Motor neuron (in vitro differentiated cells): Measurements from ENCODE around the gene ZNF445. TPM values are rescaled to one million over a fixed set of nuclear protein-coding genes. Genes with fewer than 3 reads are reported as not detected.
A peak's percentile ranks its signal among the peaks of the same experiment; 100 is the strongest.
"Not testable (repeated sequence)": the region's sequence is repeated elsewhere in the genome, so short reads cannot be mapped to it uniquely, and the experiment has no call there.

ENCODE experiments used
- ATAC-seq, 8 experiments: fragments of 200-7000 bp; cut with Tn5 transposase; replicated peaks in 6 of 8; 2 replicates each; pipeline ENCODE4 v1.8.0; 2021; ENCODE audit warnings: mild to moderate bottlenecking in 8 of 8, moderate library complexity in 8 of 8
- H3K27ac ChIP-seq, 2 donors: fragments of 250-450 bp; sonication (Bioruptor Pico); 2 replicates each; pipeline ENCODE4 v1.9.0; 2021; ENCODE audit warnings: antibody characterized with exemption in 2 of 2, mild to moderate bottlenecking in 2 of 2, moderate library complexity in 1 of 2
- H3K4me1 ChIP-seq, 2 donors: fragments of 250-450 bp; sonication (Bioruptor Pico); replicated peaks in 1 of 2; 2 replicates each; pipeline ENCODE4 v1.6.1; 2021; ENCODE audit warnings: antibody characterized with exemption in 2 of 2, mild to moderate bottlenecking in 2 of 2, moderate library complexity in 1 of 2
- H3K4me3 ChIP-seq, 5 donors: fragments of 250-450 bp; sonication (Bioruptor Pico); 2 replicates each; pipeline ENCODE4 v1.9.0; 2021; ENCODE audit warnings: antibody characterized with exemption in 5 of 5, mild to moderate bottlenecking in 5 of 5, moderate library complexity in 4 of 5
- WGBS, 10 experiments: fragments of 450-650 bp; shearing (Covaris generic); methylation state at CpG; one replicate each; pipeline ENCODE4 v1.0.0; 2022; 5-methylcytosine and 5-hydroxymethylcytosine counted together
- in situ Hi-C, 9 experiments: fragments of 400-800 bp; cut with MboI; loops; one replicate each; pipeline ENCODE4 v1.15.0; 2021; ENCODE audit warnings: low sequenced_read_pairs in 9 of 9, low pct_unique_long_range_greater_than_20kb in 2 of 9; ENCODE audit not compliant: unreplicated experiment in 9 of 9
- total RNA-seq, 8 experiments: library from RNA; unstranded; fragments of 300-600 nt; gene quantifications; 2 replicates each; pipeline versions ENCODE4 v1.2.3 to v1.2.4, GENCODE V29; 2022

The ZNF445 gene
- total RNA-seq, 8 experiments from 2014 or later = 3.4 to 19.6 (median 15.7) TPM

- H3K27ac ChIP-seq = no peak overlapping the region
- in situ Hi-C loops = no loop called here
- ATAC-seq = no peak
- WGBS, 10 experiments = 0 to 93% (median 50%) methylated on average over 1 to 4 of the region's 5 CpGs; no CpG with 5 or more reads in 1 of the 10 experiments
- peaks cover 6 to 11% of the 10 kb centered on the region in 2 donors for H3K4me1 ChIP-seq
- H3K4me3 ChIP-seq = no peak overlapping the region
Measured at GRCh38 chr3:44469914-44470313, 7.6 kb downstream of the ZNF445 start.

DNA sequence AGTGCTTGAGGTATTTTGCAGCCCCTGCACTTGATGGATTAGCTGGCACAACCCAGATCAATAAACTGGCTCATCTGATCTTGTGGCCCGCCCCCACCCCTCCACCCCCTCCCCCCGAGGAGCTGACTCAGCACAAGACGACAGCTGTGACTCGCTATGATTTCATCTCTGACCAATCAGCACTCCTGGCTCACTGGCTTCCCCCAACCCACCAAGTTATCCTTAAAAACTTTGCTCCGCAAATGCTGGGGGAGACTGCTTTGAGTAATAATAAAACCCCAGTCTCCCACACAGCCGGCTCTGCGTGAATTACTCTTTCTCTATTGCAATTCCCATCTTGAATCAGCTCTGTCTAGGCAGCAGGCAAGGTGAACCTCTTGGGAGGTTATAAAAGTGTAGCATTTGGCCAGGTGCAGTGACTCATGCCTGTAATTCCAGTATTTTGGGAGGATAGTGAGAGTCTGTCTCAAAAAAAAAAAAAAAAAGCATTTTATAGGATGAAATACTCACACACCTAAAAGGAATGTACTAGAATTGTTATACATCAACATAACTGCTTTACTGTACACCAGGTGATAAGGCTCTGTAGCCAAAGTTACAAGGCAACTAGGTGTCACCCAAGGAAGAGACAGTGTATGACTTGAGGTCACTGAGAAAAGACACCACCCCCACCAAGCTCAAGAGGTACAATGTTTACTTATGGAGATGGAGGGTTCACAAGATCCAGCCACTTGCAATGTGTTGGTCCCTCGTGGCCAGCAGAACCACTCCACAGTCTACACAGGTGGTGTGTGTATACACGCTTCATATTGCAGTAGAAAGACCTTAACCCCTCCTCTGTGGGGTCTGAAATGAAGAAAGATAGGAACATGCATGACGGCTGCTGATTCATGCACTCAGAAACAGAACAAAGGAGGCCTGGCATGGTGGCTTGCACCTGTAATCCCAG, 8.6 kb downstream of the ZNF445 start:
- Histone ChIP-seq H3K4me3 (no peak overlapping the region), H3K4me1 (peaks cover 6 to 11% of the 10 kb centered on the region in 2 donors), H3K27ac (no peak overlapping the region)
- peak in 7 of 8 experiments; percentile 17 to 86 (median 83) for ATAC-seq
- WGBS, 10 experiments = 22 to 100% (median 65%) methylated on average over 1 to 5 of the region's 10 CpGs
- in situ Hi-C loops = no loop called here

GRCh38 chr3:44468099-44468537, 9.4 kb downstream of the ZNF445 start:
- H3K4me3 ChIP-seq, in situ Hi-C loops, ATAC-seq, H3K27ac ChIP-seq: not testable (repeated sequence)
- peaks cover 6 to 11% of the 10 kb centered on the region in 2 donors for H3K4me1 ChIP-seq
- WGBS, 10 experiments = 56 to 92% (median 70%) methylated on average over 1 to 2 of the region's 2 CpGs; no CpG with 5 or more reads in 3 of the 10 experiments

- WGBS, 10 experiments = 0 to 75% (median 20%) methylated on average over 1 of the region's 1 CpG; no CpG with 5 or more reads in 4 of the 10 experiments
- ATAC-seq = no peak
- in situ Hi-C loops = no loop called here
- no peak overlapping the region for H3K27ac ChIP-seq
- H3K4me1 ChIP-seq = peaks cover 4 to 11% of the 10 kb centered on the region in 2 donors
- no peak overlapping the region for H3K4me3 ChIP-seq
Measured at GRCh38 chr3:44467241-44467640, 10.2 kb downstream of the ZNF445 start.

DNA sequence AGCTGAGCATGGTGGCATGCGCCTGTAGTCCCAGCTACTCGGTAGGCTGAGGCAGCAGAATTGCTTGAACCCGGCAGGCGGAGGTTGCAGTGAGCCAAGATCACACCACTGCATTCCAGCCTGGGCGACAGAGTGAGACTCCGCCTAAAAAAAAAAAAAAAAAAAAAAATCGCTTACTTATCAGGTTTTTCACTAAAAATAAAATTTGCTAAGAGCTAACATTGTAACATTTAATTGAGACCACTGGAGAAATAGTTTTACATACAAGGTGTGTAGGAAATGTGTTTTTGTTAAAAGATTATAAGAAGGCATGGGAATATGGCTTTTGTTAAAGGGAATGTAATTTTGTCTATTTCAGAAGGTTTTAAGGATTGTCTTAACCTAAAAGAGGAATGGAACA, 12.6 kb downstream of the ZNF445 start:
- in situ Hi-C loops, H3K4me3 ChIP-seq, H3K27ac ChIP-seq, ATAC-seq: not testable (repeated sequence)
- 90 to 100% (median 96%) methylated on average over 1 to 7 of the region's 7 CpGs for WGBS, 10 experiments
- peaks cover 3 to 11% of the 10 kb centered on the region in 2 donors for H3K4me1 ChIP-seq

DNA sequence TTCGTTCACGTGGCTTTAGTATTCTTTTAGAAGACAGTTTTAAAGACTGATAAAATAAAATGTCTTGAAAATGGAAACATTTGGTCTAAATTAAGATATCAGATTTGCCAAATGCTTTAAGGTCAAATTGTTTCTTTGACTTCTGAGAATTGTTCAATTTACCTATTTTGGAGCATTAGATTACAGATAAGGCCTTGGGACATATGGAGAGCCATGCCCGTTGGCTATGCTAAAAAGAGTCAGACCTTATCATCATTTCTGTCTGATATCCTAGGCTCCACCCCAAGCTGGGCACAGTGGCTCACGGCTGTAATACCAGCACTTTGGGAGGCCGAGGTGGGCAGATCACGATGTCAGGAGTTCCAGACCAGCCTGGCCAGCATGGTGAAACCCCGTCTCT, 13.0 kb downstream of the ZNF445 start:
- Histone ChIP-seq H3K27ac (no peak overlapping the region), H3K4me3 (no peak overlapping the region), H3K4me1 (peaks cover 3 to 11% of the 10 kb centered on the region in 2 donors)
- WGBS, 10 experiments = 80 to 100% (median 98%) methylated on average over 1 to 6 of the region's 7 CpGs
- in situ Hi-C loops = no loop called here
- no peak for ATAC-seq

- WGBS, 10 experiments = 86 to 100% (median 96%) methylated on average over 1 to 4 of the region's 4 CpGs; no CpG with 5 or more reads in 2 of the 10 experiments
- ATAC-seq, in situ Hi-C loops, H3K4me1 ChIP-seq, H3K4me3 ChIP-seq, H3K27ac ChIP-seq: not testable (repeated sequence)
Measured at GRCh38 chr3:44460050-44460449, 17.4 kb downstream of the ZNF445 start.

DNA sequence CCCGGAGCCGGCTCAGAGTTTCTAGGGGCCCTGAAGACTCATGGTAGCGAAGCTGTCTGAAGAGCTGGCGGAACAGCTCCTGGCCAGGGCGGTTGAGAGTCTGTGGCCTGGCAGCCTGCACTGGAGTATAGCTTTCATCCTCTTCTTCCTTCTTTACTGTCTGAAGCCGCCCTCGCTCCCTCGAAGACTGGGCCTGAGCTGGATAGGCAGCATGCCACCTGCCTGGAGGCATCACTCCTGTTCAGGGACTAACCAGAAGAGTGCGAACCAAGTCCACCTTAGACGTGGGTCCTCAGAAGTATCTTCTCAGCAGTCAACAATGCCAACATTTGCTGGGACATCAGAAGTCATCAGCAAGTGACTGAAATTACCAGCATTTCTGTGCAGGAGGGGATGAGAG, 22.2 kb downstream of the ZNF445 start:
- 93 to 100% (median 93%) methylated on average over 1 to 3 of the region's 10 CpGs; no CpG with 5 or more reads in 7 of the 10 experiments for WGBS, 10 experiments
- ATAC-seq = no peak
- no peaks in the 10 kb centered on the region for H3K4me1 ChIP-seq
- no peak overlapping the region for H3K4me3 ChIP-seq
- in situ Hi-C loops = no loop called here
- no peak overlapping the region for H3K27ac ChIP-seq

- Histone ChIP-seq H3K27ac (no peak overlapping the region), H3K4me1 (no peaks in the 10 kb centered on the region), H3K4me3 (no peak overlapping the region)
- 80 to 100% (median 100%) methylated on average over 1 to 3 of the region's 4 CpGs; no CpG with 5 or more reads in 2 of the 10 experiments for WGBS, 10 experiments
- in situ Hi-C loops = no loop called here
- no peak for ATAC-seq
Measured at GRCh38 chr3:44454258-44454657, 23.2 kb downstream of the ZNF445 start.

GRCh38 chr3:44451441-44451840, 26.0 kb downstream of the ZNF445 start:
- Histone ChIP-seq H3K4me3 (no peak overlapping the region), H3K27ac (no peak overlapping the region), H3K4me1 (no peaks in the 10 kb centered on the region)
- no peak for ATAC-seq
- in situ Hi-C loops = no loop called here
- 80 to 100% (median 90%) methylated on average over 1 to 3 of the region's 3 CpGs; no CpG with 5 or more reads in 4 of the 10 experiments for WGBS, 10 experiments

- ATAC-seq = no peak
- no peak overlapping the region for H3K27ac ChIP-seq
- 74 to 100% (median 96%) methylated on average over 1 to 5 of the region's 5 CpGs for WGBS, 10 experiments
- no peak overlapping the region for H3K4me3 ChIP-seq
- H3K4me1 ChIP-seq = no peaks in the 10 kb centered on the region
- in situ Hi-C loops = no loop called here
Measured at GRCh38 chr3:44446929-44447328, 30.5 kb downstream of the ZNF445 start.

- ATAC-seq = no peak
- in situ Hi-C loops = no loop called here
- Histone ChIP-seq H3K27ac (no peak overlapping the region), H3K4me1 (no peaks in the 10 kb centered on the region), H3K4me3 (no peak overlapping the region)
- 100% methylated on average over 1 to 5 of the region's 5 CpGs; no CpG with 5 or more reads in 5 of the 10 experiments for WGBS, 10 experiments
Measured at GRCh38 chr3:44445786-44446185, 31.7 kb downstream of the ZNF445 start.

- in situ Hi-C loops = no loop called here
- H3K4me1 ChIP-seq = no peaks in the 10 kb centered on the region
- WGBS, 10 experiments = 48 to 100% (median 100%) methylated on average over 1 to 5 of the region's 7 CpGs; no CpG with 5 or more reads in 1 of the 10 experiments
- H3K4me3 ChIP-seq = no peak overlapping the region
- ATAC-seq = no peak
- H3K27ac ChIP-seq = no peak overlapping the region
Measured at GRCh38 chr3:44444896-44445691, 32.4 kb downstream of the ZNF445 start.
